Trophoblast cell (in vitro differentiated cells and primary cell): ENCODE results near the gene EIF4G3.

Source experiments
- DNase-seq, 2 donors: peaks; one replicate each; pipeline ENCODE4 v3.0.0-alpha.2; 2016
- H2AFZ ChIP-seq: 2 replicates; pipeline ENCODE4 v1.6.1; 2013; ENCODE audit warnings: low read length, moderate library complexity, mild to moderate bottlenecking; ENCODE audit not compliant: insufficient read depth, poor library complexity
- H2AK5ac ChIP-seq: 2 replicates; pipeline ENCODE4 v1.6.1; 2013; ENCODE audit warnings: mild to moderate bottlenecking, low read length
- H2BK120ac ChIP-seq: 2 replicates; pipeline ENCODE4 v1.6.1; 2013; ENCODE audit warnings: low read length, mild to moderate bottlenecking, moderate library complexity; ENCODE audit not compliant: insufficient read depth, poor library complexity
- H2BK12ac ChIP-seq: 2 replicates; pipeline ENCODE4 v1.6.1; 2013; ENCODE audit warnings: mild to moderate bottlenecking, low read length, moderate library complexity
- H2BK5ac ChIP-seq: 2 replicates; pipeline ENCODE4 v1.6.1; 2013; ENCODE audit warnings: low read length, low read depth, moderate library complexity, mild to moderate bottlenecking; ENCODE audit not compliant: poor library complexity
- H3K14ac ChIP-seq: 2 replicates; pipeline ENCODE4 v1.6.1; 2013; ENCODE audit warnings: mild to moderate bottlenecking, low read length
- H3K18ac ChIP-seq: 2 replicates; pipeline ENCODE4 v1.6.1; 2013; ENCODE audit warnings: mild to moderate bottlenecking, low read length
- H3K23ac ChIP-seq: 2 replicates; pipeline ENCODE4 v1.6.1; 2013; ENCODE audit warnings: low read length
- H3K27ac ChIP-seq: 2 replicates; pipeline ENCODE4 v1.5.1; 2013; ENCODE audit warnings: low read depth, mild to moderate bottlenecking, inconsistent platforms, low read length, moderate library complexity
- H3K27me3 ChIP-seq: 2 replicates; pipeline ENCODE4 v1.6.1; 2013; ENCODE audit warnings: inconsistent platforms, mild to moderate bottlenecking, low read length, moderate library complexity; ENCODE audit not compliant: insufficient read depth
- H3K36me3 ChIP-seq, 2 experiments: 1 replicate in 1 of 2; 2 replicates in 1 of 2; pipeline ENCODE4 v1.6.1; 2013; ENCODE audit warnings: low read length in 2 of 2, mild to moderate bottlenecking in 2 of 2, moderate library complexity in 1 of 2; ENCODE audit not compliant: insufficient read depth in 2 of 2, control insufficient read depth in 1 of 2
- H3K4ac ChIP-seq: 2 replicates; pipeline ENCODE4 v1.6.1; 2013; ENCODE audit warnings: low read depth, mild to moderate bottlenecking, low read length, moderate library complexity
- H3K4me1 ChIP-seq, 2 experiments: 1 replicate in 1 of 2; 2 replicates in 1 of 2; pipeline ENCODE4 v1.6.1; 2013; ENCODE audit warnings: low read length in 2 of 2, mild to moderate bottlenecking in 2 of 2, moderate library complexity in 1 of 2; ENCODE audit not compliant: insufficient read depth in 2 of 2, control insufficient read depth in 1 of 2
- H3K4me2 ChIP-seq: 2 replicates; pipeline ENCODE4 v1.6.1; 2013; ENCODE audit warnings: inconsistent platforms, mild to moderate bottlenecking, low read length, moderate library complexity
- H3K4me3 ChIP-seq: 2 replicates; pipeline ENCODE4 v1.5.1; 2013; ENCODE audit warnings: mild to moderate bottlenecking, low read depth, low read length, inconsistent platforms
- H3K79me1 ChIP-seq: one replicate; pipeline ENCODE4 v1.6.1; 2013; ENCODE audit warnings: low read length
- H3K79me2 ChIP-seq: 2 replicates; pipeline ENCODE4 v1.6.1; 2013; ENCODE audit warnings: low read length, mild to moderate bottlenecking; ENCODE audit not compliant: control insufficient read depth, insufficient read depth, poor library complexity
- H3K9ac ChIP-seq: 2 replicates; pipeline ENCODE4 v1.6.1; 2013; ENCODE audit warnings: mild to moderate bottlenecking, low read length
- H3K9me3 ChIP-seq: 2 replicates; pipeline ENCODE4 v1.6.1; 2013; ENCODE audit warnings: low read depth, mild to moderate bottlenecking, control low read depth, inconsistent platforms, low read length; ENCODE audit not compliant: insufficient read depth
- H4K12ac ChIP-seq: 2 replicates; pipeline ENCODE4 v1.6.1; 2013; ENCODE audit warnings: low read depth, mild to moderate bottlenecking, low read length, moderate library complexity
- H4K8ac ChIP-seq: 2 replicates; pipeline ENCODE4 v1.6.1; 2013; ENCODE audit warnings: low read depth, mild to moderate bottlenecking, low read length, moderate library complexity
- H4K91ac ChIP-seq: one replicate; pipeline ENCODE4 v1.6.1; 2013; ENCODE audit warnings: low read depth, mild to moderate bottlenecking, low read length, moderate library complexity
- WGBS: extraction: QIAGEN DNeasy Blood & Tissue Kit; methylation state at CpG from one replicate; pipeline ENCODE4 v1.1.7; 2013; ENCODE audit warnings: missing lambda C conversion rate; ENCODE audit not compliant: insufficient read length, insufficient coverage; ENCODE audit errors: extremely low coverage; 5-methylcytosine and 5-hydroxymethylcytosine counted together

The EIF4G3 gene

DNA sequence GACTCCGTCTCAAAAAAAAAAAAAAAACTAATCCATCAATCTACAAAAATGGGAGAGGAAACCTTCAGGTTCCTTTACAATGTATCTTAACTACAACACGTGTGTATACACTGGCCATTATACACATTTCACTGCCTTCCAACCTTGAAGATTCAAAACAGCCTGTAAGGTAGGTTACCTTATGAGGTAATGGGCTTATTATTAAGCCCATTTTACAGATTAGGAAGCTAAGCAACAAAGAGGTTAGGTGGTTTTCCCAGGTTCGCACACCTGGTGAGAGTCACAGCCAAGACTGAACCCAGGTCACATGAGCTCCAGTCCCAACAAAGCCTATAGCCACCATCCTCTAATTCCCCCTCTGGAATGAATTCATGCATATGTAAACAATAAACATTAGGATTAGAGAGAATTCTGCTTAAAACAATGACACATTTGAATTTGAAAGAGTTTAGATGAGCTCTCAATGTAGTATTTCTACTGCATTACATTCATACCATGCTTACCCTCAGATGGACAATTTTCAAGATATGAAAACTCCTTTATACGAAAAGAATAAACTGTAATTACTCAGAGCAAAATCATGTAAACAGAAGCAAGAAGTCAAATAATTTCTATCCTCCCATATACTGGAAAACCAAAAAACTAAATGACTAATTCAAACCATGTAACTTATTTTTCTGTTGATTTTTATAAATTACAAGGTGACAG lies 54.8 kb downstream of the EIF4G3 start:
- Histone ChIP-seq H3K4me3 (no peak overlapping the region), H4K91ac (no peak overlapping the region), H3K79me2 (no peaks in the 10 kb centered on the region), H3K9ac (no peak overlapping the region), H3K18ac (no peak overlapping the region), H4K12ac (no peak overlapping the region), H3K79me1 (no peaks in the 10 kb centered on the region), H3K27me3 (no peaks in the 10 kb centered on the region), H2BK5ac (no peak overlapping the region), H3K36me3 (peaks cover 4 to 5% of the 10 kb centered on the region in 2 experiments), H2BK12ac (no peak overlapping the region), H3K4ac (no peak overlapping the region), H2BK120ac (no peak overlapping the region), H3K27ac (no peak overlapping the region), H3K14ac (no peak overlapping the region), H3K4me2 (no peak overlapping the region), H3K23ac (no peak overlapping the region), H2AFZ (no peak overlapping the region), H2AK5ac (no peak overlapping the region), H3K4me1 (no peaks in the 10 kb centered on the region), H4K8ac (no peak overlapping the region), H3K9me3 (no peaks in the 10 kb centered on the region)
- no CpG with 5 or more reads among the region's 4 CpGs for WGBS
- no peak for DNase-seq

DNA sequence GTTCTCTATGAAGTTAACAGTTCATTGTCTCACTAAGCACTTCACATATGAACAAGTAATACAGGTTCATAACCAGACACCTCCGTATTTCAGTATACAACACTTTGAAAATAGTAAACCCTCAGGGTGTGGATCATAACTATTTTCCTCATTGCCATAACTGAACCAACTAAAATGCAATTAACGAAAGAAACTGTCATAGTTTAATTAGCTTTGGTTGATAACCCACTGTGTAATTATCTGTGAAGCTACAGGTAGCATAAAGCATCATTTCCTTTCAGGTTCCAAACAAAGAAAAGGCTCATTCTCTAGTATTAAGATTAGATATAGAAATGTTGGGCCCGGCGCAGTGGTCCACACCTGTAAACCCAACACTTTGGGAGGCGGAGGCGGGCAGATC lies 58.5 kb downstream of the EIF4G3 start:
- no peak overlapping the region for H3K27ac ChIP-seq
- H3K9ac ChIP-seq: no peak overlapping the region
- no peak overlapping the region for H4K91ac ChIP-seq
- H3K4me3 ChIP-seq: no peak overlapping the region
- no peaks in the 10 kb centered on the region for H3K4me1 ChIP-seq
- H3K4me2 ChIP-seq: no peak overlapping the region
- H4K8ac ChIP-seq: no peak overlapping the region
- no peaks in the 10 kb centered on the region for H3K79me1 ChIP-seq
- H3K9me3 ChIP-seq: no peaks in the 10 kb centered on the region
- H3K23ac ChIP-seq: no peak overlapping the region
- H3K4ac ChIP-seq: no peak overlapping the region
- no peak overlapping the region for H3K18ac ChIP-seq
- no peaks in the 10 kb centered on the region for H3K27me3 ChIP-seq
- no peak overlapping the region for H2BK12ac ChIP-seq
- no peak overlapping the region for H2BK5ac ChIP-seq
- H3K79me2 ChIP-seq: no peaks in the 10 kb centered on the region
- H2BK120ac ChIP-seq: no peak overlapping the region
- H2AFZ ChIP-seq: no peak overlapping the region
- peaks cover 0 to 2% of the 10 kb centered on the region in 2 experiments for H3K36me3 ChIP-seq
- no peak overlapping the region for H3K14ac ChIP-seq
- H4K12ac ChIP-seq: no peak overlapping the region
- H2AK5ac ChIP-seq: no peak overlapping the region
- no CpG with 5 or more reads among the region's 6 CpGs for WGBS
- DNase-seq: no peak

DNA sequence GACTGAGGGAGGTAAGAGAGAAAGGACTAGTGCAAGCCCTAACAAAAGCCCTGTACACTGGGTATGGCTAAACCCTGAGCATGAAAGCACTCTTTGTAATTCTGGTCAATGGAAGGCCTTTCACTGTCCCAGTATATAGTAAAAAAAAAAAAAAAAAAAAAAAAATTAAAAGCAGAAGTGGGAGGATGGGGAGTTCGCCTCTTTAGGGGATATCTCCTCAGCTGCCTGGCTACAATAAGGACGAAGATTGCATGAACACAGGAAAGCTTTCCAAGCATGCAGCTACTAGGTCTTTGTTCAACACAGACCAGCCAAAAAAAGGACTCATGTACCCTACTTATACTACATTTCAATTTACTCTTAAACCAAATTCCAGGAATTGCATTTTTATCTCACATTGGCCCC lies 59.1 kb downstream of the EIF4G3 start:
- Histone ChIP-seq H3K4me1 (no peaks in the 10 kb centered on the region), H3K9me3 (no peaks in the 10 kb centered on the region), H3K23ac (no peak overlapping the region), H3K36me3 (peaks cover 0 to 2% of the 10 kb centered on the region in 2 experiments), H3K4me2 (no peak overlapping the region), H2AFZ (no peak overlapping the region), H3K79me1 (no peaks in the 10 kb centered on the region), H3K9ac (no peak overlapping the region), H4K91ac (no peak overlapping the region), H3K27ac (no peak overlapping the region), H2BK12ac (no peak overlapping the region), H4K8ac (no peak overlapping the region), H3K4ac (no peak overlapping the region), H3K27me3 (no peaks in the 10 kb centered on the region), H2BK5ac (no peak overlapping the region), H4K12ac (no peak overlapping the region), H3K18ac (no peak overlapping the region), H3K79me2 (no peaks in the 10 kb centered on the region), H3K4me3 (no peak overlapping the region), H2BK120ac (no peak overlapping the region), H2AK5ac (no peak overlapping the region), H3K14ac (no peak overlapping the region)
- no CpG with 5 or more reads among the region's 2 CpGs for WGBS
- no peak for DNase-seq

DNA sequence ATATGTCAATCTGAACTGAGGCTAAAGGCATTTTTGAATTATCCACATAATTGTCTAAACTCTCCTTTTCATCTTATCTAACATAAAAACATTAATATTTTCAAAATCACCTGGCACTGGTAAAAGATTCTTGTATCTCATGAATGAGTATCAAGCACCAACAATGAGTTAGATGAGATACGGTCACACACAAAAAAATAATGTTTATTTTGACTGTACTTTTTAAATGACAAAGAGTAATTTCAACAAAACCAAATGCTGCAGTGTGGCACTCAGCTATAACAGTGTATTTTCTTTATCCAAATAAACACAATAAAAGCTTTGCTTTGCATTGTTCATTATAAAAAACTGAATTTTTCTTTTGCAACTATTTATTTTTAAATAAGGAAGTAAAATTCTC lies 59.5 kb downstream of the EIF4G3 start:
- no peak overlapping the region for H3K4me2 ChIP-seq
- H4K91ac ChIP-seq: no peak overlapping the region
- peaks cover 0 to 2% of the 10 kb centered on the region in 2 experiments for H3K36me3 ChIP-seq
- H3K23ac ChIP-seq: no peak overlapping the region
- no peak overlapping the region for H4K8ac ChIP-seq
- no peak overlapping the region for H3K14ac ChIP-seq
- H2BK5ac ChIP-seq: no peak overlapping the region
- H2BK12ac ChIP-seq: no peak overlapping the region
- no peaks in the 10 kb centered on the region for H3K79me1 ChIP-seq
- H3K9ac ChIP-seq: no peak overlapping the region
- no peak overlapping the region for H3K4me3 ChIP-seq
- H3K9me3 ChIP-seq: no peaks in the 10 kb centered on the region
- H2AFZ ChIP-seq: no peak overlapping the region
- no CpG with 5 or more reads among the region's 1 CpG for WGBS
- no peak overlapping the region for H3K18ac ChIP-seq
- no peaks in the 10 kb centered on the region for H3K4me1 ChIP-seq
- H3K79me2 ChIP-seq: no peaks in the 10 kb centered on the region
- H3K4ac ChIP-seq: no peak overlapping the region
- DNase-seq: no peak
- H3K27me3 ChIP-seq: no peaks in the 10 kb centered on the region
- no peak overlapping the region for H2AK5ac ChIP-seq
- no peak overlapping the region for H3K27ac ChIP-seq
- H4K12ac ChIP-seq: no peak overlapping the region
- no peak overlapping the region for H2BK120ac ChIP-seq
